ENCODE results near the gene GPNMB.
"Not testable (repeated sequence)": the region's sequence is repeated elsewhere in the genome, so short reads cannot be mapped to it uniquely, and the experiment has no call there.

The GPNMB gene

DNA sequence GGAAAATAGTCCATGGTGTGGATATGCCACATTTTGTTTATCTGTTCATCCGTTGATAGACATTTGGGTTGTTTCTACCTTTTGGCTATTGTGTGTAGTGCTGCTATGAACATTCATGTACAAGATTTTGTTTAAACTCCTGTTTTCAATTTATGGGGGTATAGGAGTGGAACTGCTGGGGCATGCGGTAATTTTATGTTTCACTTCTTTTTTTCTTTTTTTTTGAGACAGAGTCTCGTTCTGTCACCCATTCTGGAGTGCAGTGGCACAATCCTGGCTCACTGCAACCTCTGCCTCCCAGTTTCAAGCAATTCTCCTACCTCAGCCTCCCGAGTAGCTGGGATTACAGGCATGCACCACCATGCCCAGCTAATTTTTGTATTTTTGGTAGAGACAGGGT lies 22.2 kb upstream of the GPNMB start:
- not testable (repeated sequence) for H3K27me3 ChIP-seq (ENCODE audit: control insufficient read depth in 1 of 2, insufficient read depth in 2 of 2, low read length in 2 of 2); H3K9me3 ChIP-seq (ENCODE audit: control insufficient read depth in 1 of 2, low read length in 2 of 2); H3K4me1 ChIP-seq (ENCODE audit: control insufficient read depth in 1 of 2, insufficient read depth in 2 of 2, low read length in 2 of 2); H3K36me3 ChIP-seq (ENCODE audit: control insufficient read depth in 1 of 2, insufficient read depth in 2 of 2, low read length in 2 of 2); H3K4me3 ChIP-seq (ENCODE audit: low read depth in 1 of 2, low read length in 2 of 2); H3K9ac ChIP-seq (ENCODE audit: low read depth in 1 of 2, low read length in 2 of 2); H3K27ac ChIP-seq (ENCODE audit: low read depth, low read length)

DNA sequence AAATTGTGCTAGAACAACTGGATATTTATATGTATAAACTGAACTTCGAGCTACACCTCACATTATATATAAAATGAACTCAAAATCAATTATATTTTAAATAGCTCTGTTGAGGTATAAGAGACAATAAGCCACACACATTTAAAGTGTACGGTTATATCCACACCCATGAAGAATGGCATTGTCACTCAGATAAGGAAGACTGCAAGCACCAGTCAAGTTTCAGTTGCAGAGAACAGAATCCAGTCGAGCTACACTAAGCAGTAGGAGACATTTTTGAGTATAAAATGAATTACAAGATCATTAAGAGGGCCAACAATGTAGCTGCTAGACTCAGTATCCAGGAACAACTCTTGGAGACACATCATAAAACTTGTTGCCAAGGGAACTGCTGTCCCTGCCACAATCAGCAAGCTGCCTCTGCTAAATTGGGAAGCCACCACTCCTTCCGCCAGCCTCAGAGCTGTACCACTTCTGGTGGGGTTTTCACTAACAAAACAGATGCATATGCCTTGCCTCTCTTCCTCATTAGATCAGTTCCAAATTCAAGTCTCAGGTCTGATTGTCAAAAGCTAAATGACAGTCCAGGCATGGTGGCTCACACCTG lies 19.6 kb upstream of the GPNMB start:
- no peak overlapping the region for H3K9ac ChIP-seq (ENCODE audit: low read depth in 1 of 2, low read length in 2 of 2)
- no peak overlapping the region for H3K27ac ChIP-seq (ENCODE audit: low read depth, low read length)
- no peaks in the 10 kb centered on the region for H3K36me3 ChIP-seq (ENCODE audit: control insufficient read depth in 1 of 2, insufficient read depth in 2 of 2, low read length in 2 of 2)
- no peaks in the 10 kb centered on the region for H3K9me3 ChIP-seq (ENCODE audit: control insufficient read depth in 1 of 2, low read length in 2 of 2)
- no peak overlapping the region for H3K4me3 ChIP-seq (ENCODE audit: low read depth in 1 of 2, low read length in 2 of 2)
- no peaks in the 10 kb centered on the region for H3K4me1 ChIP-seq (ENCODE audit: control insufficient read depth in 1 of 2, insufficient read depth in 2 of 2, low read length in 2 of 2)
- H3K27me3 ChIP-seq (ENCODE audit: control insufficient read depth in 1 of 2, insufficient read depth in 2 of 2, low read length in 2 of 2) = no peaks in the 10 kb centered on the region

DNA sequence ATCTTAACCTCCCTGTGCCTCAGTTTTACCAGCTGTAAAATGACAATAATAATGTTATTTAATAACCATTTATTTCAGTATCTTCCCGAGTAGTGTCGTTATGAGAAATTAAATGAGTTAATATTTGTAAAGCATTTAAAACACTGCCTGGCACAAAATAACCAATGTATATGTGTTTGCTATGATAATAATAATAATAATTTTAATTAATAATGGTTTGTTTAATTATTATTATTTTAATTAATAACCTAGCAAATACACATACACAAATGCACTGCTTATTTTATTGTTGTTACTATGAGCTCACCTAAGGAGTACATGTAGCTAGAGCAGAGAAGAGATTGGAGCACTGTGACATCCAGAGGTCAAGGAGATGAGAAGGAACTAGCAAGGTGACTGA lies 18.2 kb upstream of the GPNMB start:
- no peak overlapping the region for H3K27ac ChIP-seq (ENCODE audit: low read depth, low read length)
- no peaks in the 10 kb centered on the region for H3K4me1 ChIP-seq (ENCODE audit: control insufficient read depth in 1 of 2, insufficient read depth in 2 of 2, low read length in 2 of 2)
- H3K9ac ChIP-seq (ENCODE audit: low read depth in 1 of 2, low read length in 2 of 2) = no peak overlapping the region

DNA sequence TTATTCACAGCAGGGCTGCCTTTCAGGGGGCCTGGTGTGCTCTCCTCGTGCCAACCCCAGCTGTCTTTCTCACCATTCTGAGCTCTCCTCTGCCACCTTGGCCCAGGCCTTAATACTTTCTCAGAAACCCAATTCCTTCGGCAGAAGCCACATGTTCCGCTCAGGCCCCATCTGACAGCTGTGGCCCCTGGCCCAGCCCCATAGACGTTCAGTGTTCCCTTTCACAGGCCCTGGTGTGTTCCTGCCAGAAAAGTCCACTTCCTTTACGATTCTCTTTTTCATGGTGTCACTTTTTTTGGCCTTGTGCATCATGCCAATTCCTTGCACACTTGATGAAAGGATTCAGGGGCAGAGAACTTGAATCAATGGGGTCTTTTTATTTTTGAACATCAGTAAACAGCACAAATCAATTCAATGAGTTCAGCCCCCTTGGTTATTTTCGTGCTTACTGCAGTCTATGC lies 15.9 kb upstream of the GPNMB start:
- H3K9ac ChIP-seq (ENCODE audit: low read depth in 1 of 2, low read length in 2 of 2) = no peak overlapping the region
- no peaks in the 10 kb centered on the region for H3K27me3 ChIP-seq (ENCODE audit: control insufficient read depth in 1 of 2, insufficient read depth in 2 of 2, low read length in 2 of 2)
- H3K4me3 ChIP-seq (ENCODE audit: low read depth in 1 of 2, low read length in 2 of 2) = no peak overlapping the region
- H3K27ac ChIP-seq (ENCODE audit: low read depth, low read length) = no peak overlapping the region
- no peaks in the 10 kb centered on the region for H3K9me3 ChIP-seq (ENCODE audit: control insufficient read depth in 1 of 2, low read length in 2 of 2)
- no peaks in the 10 kb centered on the region for H3K36me3 ChIP-seq (ENCODE audit: control insufficient read depth in 1 of 2, insufficient read depth in 2 of 2, low read length in 2 of 2)
- H3K4me1 ChIP-seq (ENCODE audit: control insufficient read depth in 1 of 2, insufficient read depth in 2 of 2, low read length in 2 of 2) = peaks cover 0 to 3% of the 10 kb centered on the region in 2 donors

More for the DNA sequence above, 18.2 kb upstream of the GPNMB start:
- Histone ChIP-seq H3K27me3 (ENCODE audit: control insufficient read depth in 1 of 2, insufficient read depth in 2 of 2, low read length in 2 of 2) (no peaks in the 10 kb centered on the region), H3K9me3 (ENCODE audit: control insufficient read depth in 1 of 2, low read length in 2 of 2) (no peaks in the 10 kb centered on the region), H3K4me3 (ENCODE audit: low read depth in 1 of 2, low read length in 2 of 2) (no peak overlapping the region), H3K36me3 (ENCODE audit: control insufficient read depth in 1 of 2, insufficient read depth in 2 of 2, low read length in 2 of 2) (no peaks in the 10 kb centered on the region)

DNA sequence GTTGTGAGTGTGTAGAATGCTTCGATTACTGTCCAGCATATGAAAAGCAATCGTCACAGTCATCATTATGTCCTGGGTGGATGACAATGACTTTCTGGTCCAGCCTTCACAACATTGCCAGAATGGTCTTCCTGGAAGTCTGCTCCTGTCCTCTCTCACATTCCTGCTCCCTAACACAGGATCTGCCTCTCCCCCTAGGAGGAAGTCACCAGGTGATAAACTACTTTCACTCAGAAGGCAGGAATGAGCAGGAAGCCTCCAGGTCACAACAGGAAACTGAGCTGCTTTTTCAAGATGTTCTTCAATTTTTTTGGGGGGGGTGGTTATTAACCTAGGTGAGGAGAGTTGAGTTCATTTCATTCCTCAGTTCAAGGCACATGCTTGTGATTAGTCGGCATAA lies 13.6 kb upstream of the GPNMB start:
- Histone ChIP-seq H3K27ac (ENCODE audit: low read depth, low read length) (no peak overlapping the region), H3K9ac (ENCODE audit: low read depth in 1 of 2, low read length in 2 of 2) (no peak overlapping the region)

DNA sequence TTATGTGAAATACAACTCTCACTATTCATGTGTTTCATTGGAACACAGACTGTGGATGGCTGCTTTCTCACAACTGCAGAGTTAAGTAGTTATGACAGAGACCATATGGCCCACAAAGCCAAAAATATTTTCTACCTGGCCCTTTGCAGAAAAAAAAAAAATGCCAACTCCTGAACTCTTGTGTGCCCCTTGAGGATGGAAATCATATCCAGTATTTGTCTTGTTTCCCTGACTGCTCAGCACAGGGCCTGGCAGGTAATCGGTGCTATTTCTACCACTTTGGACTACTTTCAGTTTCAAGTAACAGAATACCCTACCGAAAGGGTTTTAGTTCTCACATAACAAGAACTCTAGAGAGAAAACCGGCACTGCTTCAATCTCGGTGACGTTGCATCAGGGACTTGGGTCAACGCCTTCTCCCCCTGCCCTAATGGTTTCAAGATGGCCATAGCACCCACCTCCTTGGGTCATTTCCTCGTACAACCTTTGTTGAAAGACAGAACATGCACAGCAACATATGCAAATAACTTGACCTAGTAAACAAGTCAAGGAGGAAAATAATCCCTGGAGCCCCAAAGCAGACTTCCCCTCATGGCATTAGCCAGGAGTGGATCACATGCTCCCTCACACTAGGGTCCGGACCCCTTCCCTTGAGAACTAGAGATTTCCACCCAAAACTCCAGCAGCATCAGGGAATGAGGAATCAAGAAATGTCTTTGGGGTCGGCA lies 11.8 kb upstream of the GPNMB start:
- H3K27me3 ChIP-seq (ENCODE audit: control insufficient read depth in 1 of 2, insufficient read depth in 2 of 2, low read length in 2 of 2) = no peaks in the 10 kb centered on the region
- H3K9me3 ChIP-seq (ENCODE audit: control insufficient read depth in 1 of 2, low read length in 2 of 2) = no peaks in the 10 kb centered on the region
- H3K36me3 ChIP-seq (ENCODE audit: control insufficient read depth in 1 of 2, insufficient read depth in 2 of 2, low read length in 2 of 2) = no peaks in the 10 kb centered on the region
- peak overlapping the region; percentile 8 to 33 for H3K4me3 ChIP-seq (ENCODE audit: low read depth in 1 of 2, low read length in 2 of 2)
- no peak overlapping the region for H3K27ac ChIP-seq (ENCODE audit: low read depth, low read length)
- H3K4me1 ChIP-seq (ENCODE audit: control insufficient read depth in 1 of 2, insufficient read depth in 2 of 2, low read length in 2 of 2) = peaks cover 0 to 3% of the 10 kb centered on the region in 2 donors
- no peak overlapping the region for H3K9ac ChIP-seq (ENCODE audit: low read depth in 1 of 2, low read length in 2 of 2)

More for the DNA sequence above, 13.6 kb upstream of the GPNMB start:
- H3K4me3 ChIP-seq (ENCODE audit: low read depth in 1 of 2, low read length in 2 of 2) = no peak overlapping the region
- no peaks in the 10 kb centered on the region for H3K9me3 ChIP-seq (ENCODE audit: control insufficient read depth in 1 of 2, low read length in 2 of 2)
- H3K27me3 ChIP-seq (ENCODE audit: control insufficient read depth in 1 of 2, insufficient read depth in 2 of 2, low read length in 2 of 2) = no peaks in the 10 kb centered on the region
- peaks cover 0 to 3% of the 10 kb centered on the region in 2 donors for H3K4me1 ChIP-seq (ENCODE audit: control insufficient read depth in 1 of 2, insufficient read depth in 2 of 2, low read length in 2 of 2)
- no peaks in the 10 kb centered on the region for H3K36me3 ChIP-seq (ENCODE audit: control insufficient read depth in 1 of 2, insufficient read depth in 2 of 2, low read length in 2 of 2)

DNA sequence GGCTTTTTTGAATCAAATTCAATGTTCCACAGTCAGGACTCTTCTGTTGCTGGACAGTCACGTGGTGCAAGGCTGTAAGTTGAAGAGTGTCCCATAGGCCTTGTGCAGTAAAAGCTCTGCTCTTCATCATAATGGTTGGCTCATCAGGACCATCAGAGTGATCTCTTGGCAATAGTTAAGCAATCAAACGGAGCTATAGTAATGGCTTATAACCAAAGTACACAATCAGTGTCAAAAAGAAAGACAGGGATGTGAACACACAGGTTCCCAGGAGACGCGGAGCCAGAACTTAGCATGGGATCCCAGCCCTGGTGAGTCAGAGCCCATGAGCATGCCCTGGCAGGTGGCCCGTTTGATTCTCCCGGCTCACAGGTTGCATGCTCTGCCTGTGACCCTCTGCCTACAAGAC lies 10.8 kb upstream of the GPNMB start:
- Histone ChIP-seq H3K27ac (ENCODE audit: low read depth, low read length) (no peak overlapping the region), H3K27me3 (ENCODE audit: control insufficient read depth in 1 of 2, insufficient read depth in 2 of 2, low read length in 2 of 2) (no peaks in the 10 kb centered on the region), H3K9ac (ENCODE audit: low read depth in 1 of 2, low read length in 2 of 2) (no peak overlapping the region), H3K4me3 (ENCODE audit: low read depth in 1 of 2, low read length in 2 of 2) (no peak overlapping the region), H3K36me3 (ENCODE audit: control insufficient read depth in 1 of 2, insufficient read depth in 2 of 2, low read length in 2 of 2) (no peaks in the 10 kb centered on the region), H3K9me3 (ENCODE audit: control insufficient read depth in 1 of 2, low read length in 2 of 2) (no peaks in the 10 kb centered on the region), H3K4me1 (ENCODE audit: control insufficient read depth in 1 of 2, insufficient read depth in 2 of 2, low read length in 2 of 2) (peaks cover 0 to 3% of the 10 kb centered on the region in 2 donors)

DNA sequence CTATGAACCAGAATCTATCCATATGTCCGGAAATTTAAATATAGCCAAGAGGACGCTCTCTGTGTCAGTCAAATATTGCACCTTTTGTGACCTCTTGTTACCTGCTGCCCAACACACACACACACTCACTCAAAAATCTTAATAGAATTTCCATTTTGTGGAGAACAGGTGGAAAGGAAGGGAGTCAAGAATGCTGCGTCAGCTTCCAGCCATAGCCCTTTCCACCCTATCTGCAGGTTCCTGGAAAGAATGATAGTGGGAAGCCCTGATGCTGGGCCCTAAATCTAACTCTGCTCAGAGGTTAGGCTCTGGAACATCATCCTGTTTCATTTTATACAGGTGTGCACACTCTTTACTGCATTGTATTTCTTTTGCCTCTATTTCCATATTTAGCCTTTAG lies 9.6 kb upstream of the GPNMB start:
- Histone ChIP-seq H3K4me1 (ENCODE audit: control insufficient read depth in 1 of 2, insufficient read depth in 2 of 2, low read length in 2 of 2) (peaks cover 0 to 3% of the 10 kb centered on the region in 2 donors), H3K27ac (ENCODE audit: low read depth, low read length) (no peak overlapping the region), H3K4me3 (ENCODE audit: low read depth in 1 of 2, low read length in 2 of 2) (no peak overlapping the region)

DNA sequence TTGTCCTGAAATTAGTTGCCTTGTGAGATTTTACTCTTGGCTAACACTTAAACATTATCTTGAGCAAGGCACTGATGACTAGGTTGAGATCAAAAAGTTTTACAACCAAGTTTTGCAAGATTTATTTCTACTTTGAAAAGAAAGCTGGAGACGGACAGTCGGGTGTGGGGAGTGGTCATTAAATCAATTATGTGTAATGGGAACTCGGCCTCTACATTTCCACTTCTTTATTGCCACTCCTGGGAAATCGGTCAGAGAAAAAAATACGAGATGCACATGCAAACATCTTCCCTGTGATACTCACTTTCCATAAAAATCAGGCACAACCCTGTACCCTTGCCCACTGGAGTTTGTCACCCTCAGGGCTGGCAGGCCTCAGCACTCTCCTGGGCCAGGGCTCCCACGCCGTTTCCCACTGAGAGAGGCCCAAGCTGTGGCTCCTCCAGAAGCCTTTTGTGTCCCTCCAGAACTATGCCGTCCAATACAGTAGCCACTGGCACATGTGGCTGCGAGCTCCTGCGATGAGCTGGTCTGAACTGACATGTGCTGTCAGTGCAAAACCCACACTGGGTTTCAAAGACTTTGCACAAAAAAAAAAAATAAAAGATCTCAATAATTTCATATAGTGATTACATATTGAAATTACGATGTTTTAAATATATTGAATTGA lies 7.5 kb upstream of the GPNMB start:
- Histone ChIP-seq H3K9me3 (ENCODE audit: control insufficient read depth in 1 of 2, low read length in 2 of 2) (no peaks in the 10 kb centered on the region), H3K4me1 (ENCODE audit: control insufficient read depth in 1 of 2, insufficient read depth in 2 of 2, low read length in 2 of 2) (peaks cover 0 to 2% of the 10 kb centered on the region in 2 donors), H3K9ac (ENCODE audit: low read depth in 1 of 2, low read length in 2 of 2) (no peak overlapping the region), H3K4me3 (ENCODE audit: low read depth in 1 of 2, low read length in 2 of 2) (no peak overlapping the region), H3K27ac (ENCODE audit: low read depth, low read length) (no peak overlapping the region), H3K36me3 (ENCODE audit: control insufficient read depth in 1 of 2, insufficient read depth in 2 of 2, low read length in 2 of 2) (no peaks in the 10 kb centered on the region), H3K27me3 (ENCODE audit: control insufficient read depth in 1 of 2, insufficient read depth in 2 of 2, low read length in 2 of 2) (peaks cover 0 to 8% of the 10 kb centered on the region in 2 donors)

More for the DNA sequence above, 9.6 kb upstream of the GPNMB start:
- Histone ChIP-seq H3K9me3 (ENCODE audit: control insufficient read depth in 1 of 2, low read length in 2 of 2) (no peaks in the 10 kb centered on the region), H3K36me3 (ENCODE audit: control insufficient read depth in 1 of 2, insufficient read depth in 2 of 2, low read length in 2 of 2) (no peaks in the 10 kb centered on the region), H3K9ac (ENCODE audit: low read depth in 1 of 2, low read length in 2 of 2) (no peak overlapping the region), H3K27me3 (ENCODE audit: control insufficient read depth in 1 of 2, insufficient read depth in 2 of 2, low read length in 2 of 2) (peaks cover 0 to 1% of the 10 kb centered on the region in 2 donors)

DNA sequence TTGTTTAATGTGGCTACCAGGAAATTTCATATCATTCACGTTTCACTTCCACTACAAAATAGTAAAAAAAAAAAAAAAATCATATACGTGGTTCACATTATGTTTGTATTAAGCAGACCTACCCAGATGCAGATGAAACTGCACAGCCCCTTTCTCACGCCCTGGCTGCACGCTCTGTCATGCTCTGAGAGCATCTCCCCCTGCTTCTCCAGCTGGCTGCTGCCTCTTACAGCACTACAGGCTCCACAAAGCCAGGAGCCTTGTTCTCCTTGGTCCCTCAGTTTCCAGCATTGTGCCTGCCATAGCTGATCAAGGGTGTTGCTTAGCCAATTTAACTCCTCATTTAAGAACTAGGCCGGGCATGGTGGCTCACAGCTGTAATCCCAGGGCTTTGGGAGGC lies 6.9 kb upstream of the GPNMB start:
- H3K9ac ChIP-seq (ENCODE audit: low read depth in 1 of 2, low read length in 2 of 2) = no peak overlapping the region
- no peak overlapping the region for H3K4me3 ChIP-seq (ENCODE audit: low read depth in 1 of 2, low read length in 2 of 2)
- H3K4me1 ChIP-seq (ENCODE audit: control insufficient read depth in 1 of 2, insufficient read depth in 2 of 2, low read length in 2 of 2) = no peaks in the 10 kb centered on the region
- no peak overlapping the region for H3K27ac ChIP-seq (ENCODE audit: low read depth, low read length)
- H3K36me3 ChIP-seq (ENCODE audit: control insufficient read depth in 1 of 2, insufficient read depth in 2 of 2, low read length in 2 of 2) = no peaks in the 10 kb centered on the region
- no peaks in the 10 kb centered on the region for H3K9me3 ChIP-seq (ENCODE audit: control insufficient read depth in 1 of 2, low read length in 2 of 2)
- peaks cover 0 to 8% of the 10 kb centered on the region in 2 donors for H3K27me3 ChIP-seq (ENCODE audit: control insufficient read depth in 1 of 2, insufficient read depth in 2 of 2, low read length in 2 of 2)

Data from duodenal mucosa (tissue), 2 donors.